GM19468 (cell line): ENCODE measurements around the gene ZNHIT2.
A peak's percentile ranks its signal among the peaks of the same experiment; 100 is the strongest.
"Not testable (repeated sequence)": the region's sequence is repeated elsewhere in the genome, so short reads cannot be mapped to it uniquely, and the experiment has no call there.

Source experiments
- ATAC-seq: cut with Tn5 transposase; IDR thresholded peaks from one replicate; pipeline ENCODE4 v1.9.1; 2021; ENCODE audit warnings: mild to moderate bottlenecking, moderate library complexity, moderate number of reproducible peaks; ENCODE audit not compliant: unreplicated experiment; ENCODE audit errors: extremely low read depth

The ZNHIT2 gene

GRCh38 chr11:65117206-65118096, at the start of gene ZNHIT2:
TSS of gene ZNHIT2 (minus strand) at chr11:65117701. CDS start at chr11:65117653, 48 bp downstream.
- ATAC-seq, result peak; percentile 31

GRCh38 chr11:65166893-65167292, 49.4 kb upstream of the ZNHIT2 start:
- ATAC-seq, result no peak

DNA sequence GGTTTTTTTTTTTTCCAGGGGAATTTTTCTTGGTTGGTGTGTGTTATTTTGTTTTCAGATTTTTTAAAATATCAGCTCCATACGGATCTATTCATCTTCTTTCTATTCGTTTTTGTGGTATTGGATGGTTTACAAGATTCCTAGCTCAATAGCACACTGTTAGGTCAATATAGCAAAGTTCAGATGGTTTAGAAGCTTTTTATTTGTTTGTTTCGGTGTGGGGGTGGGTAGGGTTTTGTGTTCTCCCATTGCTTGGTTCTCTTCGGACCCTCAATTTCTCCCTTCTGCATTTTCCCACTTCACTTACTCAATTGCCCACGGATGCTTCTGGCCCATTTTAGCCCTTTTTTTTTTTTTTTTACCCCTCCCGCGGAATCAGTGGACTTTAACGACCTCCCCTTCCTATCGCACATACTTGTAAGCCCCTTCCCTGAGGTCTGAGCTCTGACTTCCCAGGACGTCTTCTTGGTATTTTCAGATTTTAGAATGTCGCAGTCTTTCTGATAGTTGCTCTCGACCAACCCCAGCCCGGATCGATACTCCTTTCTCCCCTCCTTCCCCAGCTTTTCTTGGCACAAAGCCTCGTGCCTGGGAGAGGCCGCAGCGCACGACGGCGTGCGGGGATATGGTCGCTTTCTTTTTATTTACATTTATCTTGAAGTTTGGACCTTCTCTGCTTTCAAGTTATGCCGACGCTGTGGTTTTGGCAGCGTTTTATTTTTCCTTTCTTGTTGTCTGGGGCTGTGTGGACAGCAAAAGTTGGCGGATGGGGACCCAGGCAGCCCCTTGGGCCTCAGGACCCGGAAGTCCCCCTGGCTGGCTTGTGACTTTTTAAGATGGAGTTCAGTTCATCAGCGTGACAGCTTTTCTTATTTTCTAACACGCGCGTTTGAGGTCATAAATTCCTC, 48.2 kb upstream of the ZNHIT2 start:
- no peak for ATAC-seq

DNA sequence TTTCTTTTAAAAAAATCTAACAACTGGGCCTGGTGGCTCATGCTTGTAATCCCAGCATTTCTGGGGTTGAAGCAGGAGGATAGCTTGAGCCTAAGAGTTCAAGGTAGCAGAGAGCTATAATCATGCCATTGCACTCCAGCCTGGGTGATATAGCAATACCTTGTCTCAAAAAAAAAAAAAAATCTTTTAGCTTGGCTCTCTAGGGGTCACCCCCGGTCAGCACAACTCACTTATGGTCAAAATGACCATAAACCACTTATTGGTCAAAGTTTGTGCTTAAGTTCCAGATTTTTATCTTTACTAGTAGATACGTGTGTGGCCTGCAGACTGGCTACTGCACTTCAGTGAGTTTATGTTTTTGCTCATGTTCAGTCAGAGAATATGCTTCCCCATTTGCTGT, 46.2 kb upstream of the ZNHIT2 start:
- ATAC-seq, result no peak

- no peak for ATAC-seq
These were observed 43.1 kb upstream of the ZNHIT2 start for GRCh38 chr11:65160643-65161042.

- ATAC-seq, result no peak
These were observed 41.5 kb upstream of the ZNHIT2 start for GRCh38 chr11:65159012-65159411.

DNA sequence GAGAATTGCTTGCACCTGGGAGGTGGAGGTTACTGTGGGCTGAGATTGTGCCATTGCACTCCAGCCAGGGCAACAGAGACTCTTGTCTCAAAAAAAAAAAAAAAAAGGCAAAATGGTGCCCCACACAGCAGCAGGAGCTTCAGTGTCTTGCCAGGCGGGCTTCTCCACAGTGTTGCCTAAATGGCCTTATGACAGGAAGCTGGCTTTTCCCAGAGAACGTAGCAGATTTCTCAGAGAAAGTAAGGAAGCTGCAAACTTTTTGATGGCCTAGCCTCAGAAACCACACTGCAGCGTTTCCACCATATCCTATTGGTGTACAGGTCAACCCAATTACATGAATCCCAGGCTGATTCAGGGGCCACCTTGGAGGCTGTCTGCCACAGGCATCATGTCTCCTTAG, 39.8 kb upstream of the ZNHIT2 start:
- no peak for ATAC-seq

- ATAC-seq, result no peak
These were observed 39.4 kb upstream of the ZNHIT2 start for GRCh38 chr11:65156926-65157325.

DNA sequence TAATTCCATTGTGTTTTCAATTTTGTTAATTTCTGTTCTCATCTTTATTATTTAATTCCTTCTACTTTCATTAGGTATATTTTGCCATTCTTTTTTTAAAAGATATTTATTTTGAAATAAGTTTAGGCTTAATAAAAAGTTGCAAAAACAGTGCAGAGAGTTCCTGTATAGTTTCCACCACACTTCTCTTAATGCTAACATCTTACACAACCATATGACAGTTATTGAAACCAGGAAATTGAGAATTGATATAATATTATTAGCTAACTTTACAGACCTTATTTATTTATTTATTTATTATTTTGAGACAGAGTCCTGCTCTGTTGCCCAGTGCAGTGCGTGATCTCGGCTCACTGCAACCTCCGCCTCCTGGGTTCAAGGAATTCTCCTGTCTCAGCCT, 38.8 kb upstream of the ZNHIT2 start:
- ATAC-seq, result no peak

- no peak for ATAC-seq
These were observed 34.6 kb upstream of the ZNHIT2 start for GRCh38 chr11:65152122-65152521.

DNA sequence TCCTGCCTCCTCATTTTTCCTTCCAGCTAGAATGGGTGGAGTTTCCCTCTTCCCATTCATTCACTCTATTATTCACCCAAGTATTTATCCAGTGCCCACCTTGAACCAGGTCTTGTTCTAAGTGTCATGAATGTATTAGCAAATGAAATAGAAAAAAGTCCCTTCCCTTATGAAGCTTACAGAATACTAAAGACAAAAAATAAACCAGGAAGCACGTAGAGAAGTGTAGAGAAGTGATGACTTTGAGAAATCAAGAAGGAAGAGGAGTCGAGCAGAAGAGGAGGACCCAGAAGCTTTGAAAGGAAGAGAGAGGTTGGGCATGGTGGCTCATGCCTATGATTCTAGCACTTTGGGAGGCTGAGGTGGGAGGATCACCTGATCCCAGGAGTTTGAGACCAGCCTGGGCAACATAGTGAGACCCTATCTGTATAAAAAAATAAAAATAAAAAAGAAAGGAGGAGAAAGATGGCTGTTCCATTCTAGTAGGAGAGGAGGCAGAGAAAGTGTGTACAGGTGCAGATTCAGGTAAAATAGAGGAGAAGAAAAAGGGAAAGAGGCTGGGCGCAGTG, 33.9 kb upstream of the ZNHIT2 start:
- no peak for ATAC-seq

DNA sequence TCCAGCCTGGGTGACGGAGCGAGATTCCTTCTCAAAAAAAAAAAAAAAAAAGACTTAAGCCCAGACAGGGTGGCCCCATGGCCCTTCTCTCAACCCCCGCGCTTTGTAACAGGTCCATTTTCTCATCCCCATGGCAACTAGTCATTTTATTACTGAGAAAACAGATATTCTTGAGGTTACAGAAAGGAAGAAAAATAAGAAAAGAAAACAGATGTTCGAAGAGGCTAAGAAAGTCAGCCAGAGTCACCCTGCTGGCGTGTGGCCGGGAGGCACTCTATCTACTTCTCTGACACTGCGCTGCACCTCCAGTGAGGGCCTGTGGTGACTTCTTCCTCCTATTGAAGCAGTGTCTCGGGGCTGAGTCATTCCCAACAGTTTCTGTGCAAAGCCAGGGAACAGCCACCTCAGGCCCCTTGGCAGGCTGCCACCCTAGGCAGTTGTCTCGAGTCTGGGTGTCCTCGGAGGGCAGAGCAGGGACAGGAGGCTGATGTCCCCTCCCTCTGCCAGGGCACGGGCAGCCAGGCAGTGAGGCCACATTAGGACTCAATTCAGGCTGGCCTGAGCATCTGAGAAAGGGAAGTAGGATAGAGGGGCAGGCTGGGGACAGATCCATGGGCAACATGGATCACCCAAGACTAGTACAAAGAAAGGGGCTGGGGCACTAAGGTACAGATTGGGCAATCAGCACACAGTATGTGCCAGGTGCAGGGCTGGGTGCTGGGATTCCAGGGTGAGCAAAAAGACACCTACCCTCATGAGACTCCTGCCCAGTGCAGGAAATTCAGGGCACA, 33.2 kb upstream of the ZNHIT2 start:
- no peak for ATAC-seq

DNA sequence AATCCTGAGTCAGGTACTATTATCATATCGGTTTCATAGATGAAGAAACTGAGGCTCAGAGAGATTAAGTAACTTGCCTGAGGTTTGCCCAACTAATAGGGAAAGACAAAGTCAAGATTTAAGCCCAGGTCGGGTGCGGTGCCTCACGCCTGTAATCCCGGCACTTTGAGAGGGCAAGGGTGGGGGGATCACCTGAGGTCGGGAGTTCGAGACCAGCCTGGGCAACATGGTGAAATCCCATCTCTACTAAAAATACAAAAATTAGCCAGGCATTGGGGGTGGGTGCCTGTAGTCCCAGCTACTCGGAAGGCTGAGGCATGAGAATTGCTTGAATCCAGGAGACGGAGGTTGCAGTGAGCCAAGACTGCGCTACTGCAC, 32.6 kb upstream of the ZNHIT2 start:
- not testable (repeated sequence) for ATAC-seq

- ATAC-seq, result no peak
These were observed 31.2 kb upstream of the ZNHIT2 start for GRCh38 chr11:65148657-65149056.

DNA sequence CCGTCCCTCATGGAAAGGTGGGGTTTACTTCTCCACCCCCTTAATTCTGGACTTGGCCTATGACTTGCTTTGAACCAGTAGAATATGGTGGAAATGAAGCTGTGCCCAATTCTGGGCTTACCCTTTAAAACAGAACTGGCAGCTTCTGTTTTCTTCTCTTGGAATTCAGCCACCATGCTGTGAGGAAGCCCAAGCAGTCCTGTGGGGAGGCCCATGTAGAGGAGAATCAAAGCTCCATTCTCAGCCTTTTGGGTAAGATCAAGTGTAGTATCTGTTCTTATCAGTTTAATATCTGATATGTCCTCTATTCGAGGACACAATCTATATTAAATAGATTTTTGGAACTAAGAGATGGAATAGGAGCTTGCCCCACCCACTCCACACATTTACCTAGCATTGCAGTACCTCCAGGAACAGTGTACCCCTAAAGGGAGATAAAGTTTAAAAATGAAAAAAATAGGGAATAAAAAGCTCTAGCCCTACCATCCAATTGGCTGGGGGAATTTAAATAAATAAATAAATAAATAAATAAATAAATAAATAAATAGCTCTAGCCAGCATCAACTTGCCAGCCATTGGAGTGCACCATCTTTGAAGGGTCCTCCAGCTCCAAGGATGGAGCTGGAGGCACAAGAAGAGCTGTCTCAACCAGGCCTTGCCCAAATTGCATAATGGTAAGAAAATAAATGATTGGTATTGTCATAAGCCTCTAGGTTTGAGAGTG, 30.0 kb upstream of the ZNHIT2 start:
- ATAC-seq, result no peak

- ATAC-seq, result no peak
These were observed 24.5 kb upstream of the ZNHIT2 start for GRCh38 chr11:65141896-65142494.

GRCh38 chr11:65136515-65137096, 19.1 kb upstream of the ZNHIT2 start:
- ATAC-seq, result no peak

GRCh38 chr11:65135633-65136145, 18.2 kb upstream of the ZNHIT2 start:
- ATAC-seq, result no peak
